Loucy (cell line): Measurements from ENCODE around the gene CARD9.

ENCODE experiments used
- H2AFZ ChIP-seq: fragments of 200-600 bp; sonication (generic); 2 replicates; pipeline ENCODE4 v1.6.0; 2016; ENCODE audit warnings: antibody characterized with exemption, mild to moderate bottlenecking, low read length, moderate library complexity
- H3F3A ChIP-seq: fragments of 200-600 bp; 2 replicates; pipeline ENCODE4 v1.6.0; 2016; ENCODE audit warnings: antibody characterized with exemption, low read depth, mild to moderate bottlenecking
- H3K27me3 ChIP-seq: fragments of 200-600 bp; sonication (generic); 2 replicates; pipeline ENCODE4 v1.6.1; 2014; ENCODE audit warnings: low read length, mild to moderate bottlenecking; ENCODE audit not compliant: insufficient read depth, poor library complexity, severe bottlenecking
- H3K36me3 ChIP-seq: fragments of 200-600 bp; sonication (generic); 2 replicates; pipeline ENCODE4 v1.6.1; 2016; ENCODE audit warnings: low read length; ENCODE audit not compliant: insufficient read depth
- H3K4me1 ChIP-seq: fragments of 200-600 bp; sonication (generic); 2 replicates; pipeline ENCODE4 v1.5.1; 2014; ENCODE audit warnings: low read length, mild to moderate bottlenecking; ENCODE audit not compliant: insufficient read depth, poor library complexity, severe bottlenecking
- H3K4me2 ChIP-seq: fragments of 200-600 bp; sonication (generic); 2 replicates; pipeline ENCODE4 v1.6.0; 2014; ENCODE audit warnings: antibody characterized with exemption, low read length, low read depth, mild to moderate bottlenecking; ENCODE audit not compliant: poor library complexity, severe bottlenecking
- H3K4me3 ChIP-seq: fragments of 200-600 bp; sonication (generic); 2 replicates; pipeline ENCODE4 v1.5.1; 2014; ENCODE audit warnings: low read length, mild to moderate bottlenecking, mixed read lengths; ENCODE audit not compliant: poor library complexity, severe bottlenecking
- H3K79me2 ChIP-seq: fragments of 200-600 bp; sonication (generic); 2 replicates; pipeline ENCODE4 v1.6.1; 2014; ENCODE audit warnings: low read length; ENCODE audit not compliant: insufficient read depth
- H3K9ac ChIP-seq: fragments of 200-600 bp; sonication (generic); 2 replicates; pipeline ENCODE4 v1.6.0; 2014; ENCODE audit warnings: mild to moderate bottlenecking, low read depth, low read length, moderate library complexity; ENCODE audit not compliant: poor library complexity, severe bottlenecking
- H3K9me2 ChIP-seq: fragments of 200-600 bp; sonication (generic); replicated peaks from 2 replicates; pipeline ENCODE4 v1.6.1; 2016; ENCODE audit warnings: low read depth, low read length, mixed read lengths
- H3K9me3 ChIP-seq: fragments of 200-600 bp; sonication (generic); 2 replicates; pipeline ENCODE4 v1.6.1; 2014; ENCODE audit warnings: mild to moderate bottlenecking, antibody characterized with exemption, low read length, low read depth; ENCODE audit not compliant: insufficient read depth
- H4K20me1 ChIP-seq: fragments of 200-600 bp; sonication (generic); 2 replicates; pipeline ENCODE4 v1.6.0; 2014; ENCODE audit warnings: antibody characterized with exemption, low read length, mild to moderate bottlenecking; ENCODE audit not compliant: insufficient read depth, poor library complexity, severe bottlenecking
- CTCF ChIP-seq: fragments of 200-600 bp; sonication (generic); conservative IDR thresholded peaks from 2 replicates; pipeline ENCODE4 v1.5.1; 2014; ENCODE audit warnings: mild to moderate bottlenecking, antibody characterized with exemption, low read length
- EZH2phosphoT487 ChIP-seq: fragments of 200-600 bp; IDR thresholded peaks from 2 replicates; pipeline ENCODE4 v1.6.1; 2018; ENCODE audit warnings: antibody characterized with exemption, mild to moderate bottlenecking, moderate library complexity, borderline replicate concordance

Gene CARD9

DNA sequence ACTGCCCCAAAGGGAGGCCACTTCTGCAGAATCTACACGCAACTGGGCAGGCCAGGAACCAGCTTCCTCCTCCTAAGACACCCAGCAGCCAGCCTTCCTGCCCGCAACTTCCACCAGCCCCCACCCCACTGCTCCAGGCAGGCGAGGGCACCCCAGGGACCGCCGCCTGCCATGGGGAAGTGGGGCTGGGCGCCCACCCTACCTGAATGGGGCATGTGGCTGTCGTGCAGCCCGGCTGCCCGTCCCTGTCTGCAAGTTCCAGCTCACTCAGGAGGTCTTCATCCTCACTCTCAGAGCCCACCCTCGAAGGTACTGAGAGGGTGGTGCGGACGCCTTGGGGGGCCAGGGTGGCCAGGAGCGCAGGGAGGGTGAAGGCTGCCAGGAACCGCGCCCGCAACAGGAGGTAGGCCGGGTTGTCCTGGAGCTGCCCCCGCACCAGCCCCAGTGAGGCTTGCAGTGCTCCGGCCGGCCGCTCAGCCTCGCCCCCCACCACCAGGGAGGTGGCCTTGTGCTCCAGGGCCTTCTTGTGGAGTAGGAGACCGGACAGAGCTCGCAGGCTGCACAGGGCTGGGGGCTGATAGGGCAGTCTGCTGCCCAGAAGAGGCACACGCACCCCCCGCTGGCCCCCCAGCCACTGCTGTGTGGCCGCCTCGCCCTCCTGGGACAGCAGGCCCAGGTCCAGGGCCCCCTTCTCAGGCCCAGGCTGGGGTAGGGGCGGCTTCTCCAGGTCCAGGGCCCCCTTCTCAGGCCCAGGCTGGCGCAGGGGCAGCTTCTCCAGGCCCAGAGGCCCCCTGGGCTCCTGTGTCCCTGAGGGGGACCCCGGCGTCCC, 4.1 kb upstream of the CARD9 start:
- Histone ChIP-seq H3K9me2 (no peaks in the 10 kb centered on the region), H3K27me3 (no peaks in the 10 kb centered on the region), H3K4me1 (no peaks in the 10 kb centered on the region), H3F3A (no peaks in the 10 kb centered on the region), H4K20me1 (no peaks in the 10 kb centered on the region), H3K4me3 (no peak overlapping the region), H3K9me3 (no peaks in the 10 kb centered on the region), H3K9ac (no peak overlapping the region), H3K79me2 (no peaks in the 10 kb centered on the region), H2AFZ (no peak overlapping the region), H3K36me3 (no peaks in the 10 kb centered on the region; the same call in 1 of the 2 replicates), H3K4me2 (no peak overlapping the region)
- TF ChIP-seq CTCF (no peak), EZH2phosphoT487 (no peak)

DNA sequence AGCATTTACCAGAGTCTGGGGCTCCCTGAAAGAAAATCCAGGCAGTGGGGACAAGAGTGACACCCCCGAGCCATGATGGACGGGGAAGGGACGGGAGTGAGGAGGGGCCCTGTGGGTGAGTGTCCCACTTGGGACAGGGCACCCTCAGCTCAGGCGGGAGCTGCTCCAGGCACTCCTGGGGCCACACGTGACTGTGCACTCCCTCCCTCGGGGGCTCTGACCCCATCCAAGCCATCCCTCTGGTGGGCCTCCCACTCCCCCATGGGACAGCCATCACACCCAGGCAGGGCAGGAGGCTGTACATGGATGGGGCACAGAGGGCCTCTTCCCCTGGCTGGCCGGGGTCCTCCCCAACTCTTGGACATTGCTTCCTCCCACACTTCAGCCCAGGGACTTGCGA, 3.0 kb upstream of the CARD9 start:
- H3K4me1 ChIP-seq, result no peaks in the 10 kb centered on the region
- H2AFZ ChIP-seq, result no peak overlapping the region
- no peaks in the 10 kb centered on the region for H3K9me3 ChIP-seq
- H3K9me2 ChIP-seq, result no peaks in the 10 kb centered on the region
- no peaks in the 10 kb centered on the region for H4K20me1 ChIP-seq
- H3K79me2 ChIP-seq, result no peaks in the 10 kb centered on the region
- H3K4me2 ChIP-seq, result no peak overlapping the region
- H3K36me3 ChIP-seq, result no peaks in the 10 kb centered on the region
- no peaks in the 10 kb centered on the region for H3F3A ChIP-seq
- no peak overlapping the region for H3K9ac ChIP-seq
- TF ChIP-seq EZH2phosphoT487 (no peak), CTCF (no peak)
- no peaks in the 10 kb centered on the region for H3K27me3 ChIP-seq
- H3K4me3 ChIP-seq, result no peak overlapping the region

- no peak for TF ChIP-seq CTCF
- TF ChIP-seq EZH2phosphoT487, result no peak
- H3K4me3 ChIP-seq, result no peak overlapping the region
- no peaks in the 10 kb centered on the region for H3K36me3 ChIP-seq
- H3K9me3 ChIP-seq, result no peaks in the 10 kb centered on the region
- no peak overlapping the region for H3K9ac ChIP-seq
- H3K27me3 ChIP-seq, result no peaks in the 10 kb centered on the region
- H3K4me2 ChIP-seq, result no peak overlapping the region
- no peaks in the 10 kb centered on the region for H3K9me2 ChIP-seq
- no peaks in the 10 kb centered on the region for H3K79me2 ChIP-seq
- H2AFZ ChIP-seq, result no peak overlapping the region
- H3K4me1 ChIP-seq, result no peaks in the 10 kb centered on the region
- no peaks in the 10 kb centered on the region for H4K20me1 ChIP-seq
- no peaks in the 10 kb centered on the region for H3F3A ChIP-seq
Measured at GRCh38 chr9:136375096-136375495, 1.6 kb upstream of the CARD9 start.
